GM19043 (cell line): ENCODE data around the gene TNFRSF8.

Experiments
- ATAC-seq: cut with Tn5 transposase; IDR thresholded peaks from one replicate; pipeline ENCODE4 v1.9.1; 2021; ENCODE audit warnings: low read depth; ENCODE audit not compliant: unreplicated experiment

The TNFRSF8 gene

DNA sequence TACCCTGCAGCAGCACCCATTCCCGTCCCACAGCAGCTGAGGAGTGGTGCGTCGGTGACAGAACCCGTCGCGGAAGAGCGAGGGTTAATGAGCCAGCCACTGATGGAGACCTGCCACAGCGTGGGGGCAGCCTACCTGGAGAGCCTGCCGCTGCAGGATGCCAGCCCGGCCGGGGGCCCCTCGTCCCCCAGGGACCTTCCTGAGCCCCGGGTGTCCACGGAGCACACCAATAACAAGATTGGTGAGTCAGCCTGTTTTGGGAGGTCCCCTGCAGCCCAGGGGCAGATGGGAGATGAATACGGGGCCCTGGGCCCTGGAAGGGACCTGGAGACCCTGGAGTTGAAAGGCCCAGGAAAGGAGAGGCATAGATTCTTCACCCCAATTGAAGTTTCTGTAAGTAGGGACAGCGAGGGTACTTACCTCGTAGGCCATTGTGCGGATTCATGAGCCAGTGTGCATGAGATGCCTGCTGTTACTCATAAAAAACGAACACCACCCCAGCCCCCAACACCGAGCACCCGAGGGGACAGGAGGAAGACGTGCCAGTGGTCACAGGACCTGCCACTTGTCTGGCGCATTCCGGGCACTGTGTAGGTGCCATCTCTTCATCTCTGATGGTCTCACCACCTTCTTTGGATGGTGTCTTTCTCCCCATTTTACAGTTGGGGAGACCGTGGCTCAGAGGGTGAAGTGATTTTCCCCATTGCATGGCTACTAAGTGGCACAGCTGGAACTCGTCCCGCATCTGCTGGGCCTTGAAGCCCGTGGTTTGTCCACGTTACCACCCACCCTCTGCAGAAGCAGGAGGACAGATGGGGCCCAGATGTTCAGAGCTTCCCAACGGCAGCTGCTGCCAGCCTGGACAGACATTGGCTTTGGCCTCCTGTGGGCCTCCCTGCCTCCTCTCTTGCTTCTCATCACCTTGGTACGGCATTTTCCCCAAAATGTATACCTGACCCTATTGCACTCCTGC, 75.4 kb downstream of the TNFRSF8 start:
- ATAC-seq, result no peak

- ATAC-seq, result no peak
Measured at GRCh38 chr1:12140016-12140415, 76.9 kb downstream of the TNFRSF8 start.

- ATAC-seq, result no peak
Measured at GRCh38 chr1:12140515-12141162, 77.5 kb downstream of the TNFRSF8 start.

DNA sequence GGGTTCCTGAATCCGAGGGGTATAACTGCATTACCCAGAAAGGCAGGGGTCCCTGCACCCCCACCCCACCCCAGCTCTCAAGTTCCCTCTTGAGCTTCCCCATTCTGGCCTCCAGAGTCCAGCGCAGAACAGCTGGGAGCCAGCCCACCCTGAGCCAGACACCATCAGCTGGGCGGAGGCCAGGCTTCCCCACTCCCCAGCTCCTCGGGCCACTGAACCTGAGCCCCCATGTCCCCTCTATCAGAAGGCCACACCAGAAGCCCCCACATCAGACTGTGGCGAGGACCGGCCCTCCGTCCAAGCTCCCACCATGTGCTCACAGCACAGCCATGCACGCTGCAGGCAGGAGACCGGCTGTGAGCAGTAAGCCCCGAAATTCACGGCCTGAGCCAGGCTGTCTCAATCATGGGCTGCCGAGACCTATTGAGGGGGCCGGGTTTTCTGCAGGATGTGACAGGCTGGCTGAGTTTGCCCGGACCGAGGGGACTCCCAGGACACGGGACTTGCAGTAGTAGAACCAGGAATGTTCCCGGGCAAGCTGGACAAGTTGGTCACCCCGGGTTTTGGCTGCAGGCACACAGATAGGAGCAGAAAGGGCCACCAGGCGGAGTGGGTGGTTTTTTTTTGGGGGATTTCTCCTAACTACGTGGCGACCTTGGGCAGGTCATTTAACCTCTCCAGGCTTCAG, 78.2 kb downstream of the TNFRSF8 start:
- no peak for ATAC-seq

- ATAC-seq, result no peak
Measured at GRCh38 chr1:12142141-12142823, 79.2 kb downstream of the TNFRSF8 start.

DNA sequence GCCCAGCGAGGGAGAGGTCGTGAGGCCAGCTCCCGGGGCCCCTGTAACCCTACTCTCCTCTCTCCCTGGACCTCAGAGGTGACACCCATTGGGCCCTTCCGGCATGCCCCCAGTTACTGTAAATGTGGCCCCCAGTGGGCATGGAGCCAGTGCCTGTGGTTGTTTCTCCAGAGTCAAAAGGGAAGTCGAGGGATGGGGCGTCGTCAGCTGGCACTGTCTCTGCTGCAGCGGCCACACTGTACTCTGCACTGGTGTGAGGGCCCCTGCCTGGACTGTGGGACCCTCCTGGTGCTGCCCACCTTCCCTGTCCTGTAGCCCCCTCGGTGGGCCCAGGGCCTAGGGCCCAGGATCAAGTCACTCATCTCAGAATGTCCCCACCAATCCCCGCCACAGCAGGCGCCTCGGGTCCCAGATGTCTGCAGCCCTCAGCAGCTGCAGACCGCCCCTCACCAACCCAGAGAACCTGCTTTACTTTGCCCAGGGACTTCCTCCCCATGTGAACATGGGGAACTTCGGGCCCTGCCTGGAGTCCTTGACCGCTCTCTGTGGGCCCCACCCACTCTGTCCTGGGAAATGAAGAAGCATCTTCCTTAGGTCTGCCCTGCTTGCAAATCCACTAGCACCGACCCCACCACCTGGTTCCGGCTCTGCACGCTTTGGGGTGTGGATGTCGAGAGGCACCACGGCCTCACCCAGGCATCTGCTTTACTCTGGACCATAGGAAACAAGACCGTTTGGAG, 80.0 kb downstream of the TNFRSF8 start:
- ATAC-seq, result no peak

- no peak for ATAC-seq
Measured at GRCh38 chr1:12143631-12144155, 80.6 kb downstream of the TNFRSF8 start.

- ATAC-seq, result no peak
Measured at GRCh38 chr1:12144236-12144635, 81.1 kb downstream of the TNFRSF8 start.

- no peak for ATAC-seq
Measured at GRCh38 chr1:12144969-12145368, 81.9 kb downstream of the TNFRSF8 start.

- no peak for ATAC-seq
Measured at GRCh38 chr1:12145616-12146342, 82.7 kb downstream of the TNFRSF8 start.

DNA sequence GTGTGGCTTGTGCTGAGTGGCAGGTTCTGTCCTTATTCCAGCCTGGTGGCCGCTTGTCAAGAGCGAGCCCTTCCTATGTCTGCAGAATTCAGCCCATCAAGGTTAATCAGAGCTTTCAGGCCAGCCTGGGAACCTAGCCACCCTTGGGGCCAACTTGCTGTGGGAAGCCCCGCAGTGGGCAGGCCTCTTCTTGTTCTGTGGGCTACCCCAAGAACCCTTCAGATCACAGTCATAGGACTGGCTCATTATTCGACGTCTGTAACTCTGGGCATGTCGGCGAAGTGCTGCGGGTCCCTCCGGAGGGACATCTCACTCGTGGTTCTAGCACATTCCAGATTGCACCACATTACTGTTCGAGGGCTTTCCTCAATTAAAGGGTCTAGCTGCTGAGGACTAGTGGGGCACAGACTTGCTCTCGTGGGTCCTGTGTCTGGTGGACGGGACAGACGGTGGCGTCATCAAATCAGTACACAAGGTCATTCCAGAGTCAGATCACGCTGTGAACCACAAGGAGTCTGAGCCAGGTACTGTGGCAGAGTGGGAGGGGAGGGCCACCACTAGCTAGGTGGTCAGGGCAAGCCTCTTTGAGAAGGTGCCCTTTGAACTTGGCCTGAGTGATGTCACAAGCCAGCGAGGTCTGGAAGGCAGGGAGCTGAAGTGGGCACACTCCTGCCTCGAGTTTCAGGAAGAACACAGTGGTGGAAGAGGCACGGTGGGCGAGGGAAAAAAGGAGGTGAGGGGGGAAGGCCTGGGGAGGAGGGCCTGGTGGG, 83.4 kb downstream of the TNFRSF8 start:
- no peak for ATAC-seq

DNA sequence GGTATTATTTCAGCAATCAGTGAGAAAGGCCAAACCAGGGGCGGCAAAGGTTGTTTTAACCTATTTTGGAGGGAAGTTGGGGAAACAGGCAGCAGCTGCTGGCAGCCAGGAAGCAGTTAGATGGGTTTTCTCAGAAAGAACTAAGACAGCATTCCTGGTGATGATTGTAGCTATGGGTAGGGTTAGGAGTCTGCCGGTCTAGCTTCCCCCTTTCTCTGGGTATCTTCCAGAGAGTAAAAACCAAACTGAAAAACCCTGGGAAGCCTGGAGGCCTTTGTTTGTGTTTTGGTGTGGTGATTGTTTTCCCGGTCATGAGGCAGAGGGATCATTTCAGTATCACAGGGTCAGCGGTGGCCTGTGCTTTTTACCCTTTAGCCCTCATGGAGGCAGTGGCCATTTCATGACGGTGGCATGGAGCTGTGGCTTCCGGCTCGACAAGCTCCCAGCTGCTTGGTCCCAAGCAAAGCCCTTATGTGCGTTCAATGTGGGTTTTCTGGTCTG, 84.1 kb downstream of the TNFRSF8 start:
- no peak for ATAC-seq

DNA sequence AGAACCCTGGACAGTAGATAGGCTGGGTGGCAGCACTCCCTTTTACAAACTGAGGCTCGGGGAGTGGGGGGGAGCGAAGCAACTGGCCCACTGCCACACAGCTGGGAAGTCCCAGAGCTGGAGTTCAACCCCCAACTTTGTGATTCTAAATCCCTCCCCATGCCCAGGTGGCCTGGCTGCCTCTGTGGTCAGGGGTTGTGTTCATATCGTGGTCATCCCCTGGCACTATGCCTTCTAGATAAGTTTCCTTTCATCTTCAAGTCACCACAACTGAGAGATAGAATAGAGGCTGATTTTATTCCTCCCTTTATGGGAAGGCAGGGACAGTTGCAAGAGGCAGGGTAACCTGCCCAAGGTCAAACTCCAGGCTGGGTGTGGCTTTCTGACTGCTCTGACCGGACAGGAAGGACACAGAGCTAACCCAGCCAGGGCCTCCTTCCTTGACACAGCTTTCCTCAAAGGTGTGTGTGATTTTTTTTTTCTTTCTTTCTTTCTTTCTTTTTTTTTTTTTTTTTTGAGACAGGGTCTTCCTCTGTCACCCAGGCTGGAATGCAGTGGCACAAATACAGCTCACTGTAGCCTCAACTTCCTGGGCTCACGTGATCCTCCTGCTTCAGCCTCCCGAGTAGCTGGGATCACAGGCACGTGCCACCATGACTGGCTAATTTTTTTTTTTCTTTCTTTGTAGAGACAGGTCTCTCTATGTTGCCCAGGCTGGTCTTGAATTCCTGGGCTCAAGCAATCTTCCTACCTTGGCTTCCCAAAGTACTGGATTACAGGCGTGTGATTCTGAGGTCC, 85.3 kb downstream of the TNFRSF8 start:
- ATAC-seq, result no peak

DNA sequence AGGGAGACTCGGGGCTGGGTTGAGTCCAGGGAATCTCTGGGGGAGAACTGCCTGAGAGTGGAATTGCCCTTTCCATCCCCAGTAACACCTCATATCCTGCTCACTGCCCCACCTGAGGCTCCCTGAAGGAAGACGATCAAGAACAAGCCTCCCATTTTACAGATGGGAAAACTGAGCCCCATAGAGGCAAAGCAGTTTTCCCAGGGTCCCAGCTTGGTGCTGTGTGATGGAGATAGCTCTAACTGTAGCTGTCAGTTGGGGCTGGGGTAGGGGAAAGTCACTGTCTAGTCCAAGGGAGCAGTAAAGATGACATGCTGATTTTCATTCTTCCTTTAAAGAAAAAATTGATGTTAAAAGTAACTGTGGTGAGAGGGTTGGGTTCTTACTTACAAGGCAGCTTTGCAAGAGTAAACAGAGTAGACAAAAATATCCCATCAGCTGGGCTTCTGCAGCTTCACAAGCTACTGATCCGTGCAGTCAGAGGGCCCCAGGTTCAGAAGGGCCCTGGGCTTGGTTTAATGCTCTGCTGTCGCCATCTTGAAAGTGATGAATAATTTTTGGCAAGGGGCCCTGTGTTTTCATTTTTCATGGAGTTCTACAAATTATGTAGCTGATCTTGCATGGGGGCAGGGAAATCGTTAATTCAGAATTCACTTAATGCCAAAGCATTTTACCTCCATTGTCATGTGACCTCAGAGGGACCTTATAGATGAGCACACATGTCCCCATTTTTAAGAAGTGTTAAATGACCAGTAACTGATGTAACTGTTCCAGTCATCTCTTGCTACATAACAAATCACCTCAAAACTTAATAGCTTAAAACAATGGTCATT, 86.1 kb downstream of the TNFRSF8 start:
- no peak for ATAC-seq

- no peak for ATAC-seq
Measured at GRCh38 chr1:12149791-12150175, 86.7 kb downstream of the TNFRSF8 start.

- no peak for ATAC-seq
Measured at GRCh38 chr1:12150456-12151200, 87.5 kb downstream of the TNFRSF8 start.
